H1 (cell line): Measurements from ENCODE around the gene FJX1. TPM values are rescaled to one million over a fixed set of nuclear protein-coding genes. Genes with fewer than 3 reads are reported as not detected.

Experiments used
- CTCF ChIA-PET: fragments of 300-600 bp; sonication (Branson Sonifier 250); formaldehyde crosslinking; loops from one replicate; lab custom pipeline; 2021; ENCODE audit not compliant: partially characterized antibody; lab: Charles Lee
- POLR2A ChIA-PET: fragments of 300-600 bp; sonication (Branson Sonifier 250); formaldehyde crosslinking; loops from one replicate; lab custom pipeline; 2021; ENCODE audit warnings: inconsistent platforms; ENCODE audit not compliant: partially characterized antibody; lab: Charles Lee
- DNase-seq, 2 experiments: peaks; one replicate each; pipeline versions ENCODE4 v3.0.0 to v3.0.0-alpha.2; 2010 to 2022; ENCODE audit warnings: low spot score in 2 of 2, low read depth in 1 of 2, mixed read lengths in 1 of 2
- FAIRE-seq: peaks from 2 replicates; lab custom pipeline; 2011; peaks lifted over from hg19 to GRCh38; lab: Jason Lieb, UNC
- H2AFZ ChIP-seq: 2 replicates; pipeline ENCODE4 v1.8.1; 2012; ENCODE audit warnings: low read length, inconsistent platforms
- H2AK5ac ChIP-seq: 2 replicates; pipeline ENCODE4 v1.6.1; 2013; ENCODE audit warnings: low read depth, low read length
- H2BK120ac ChIP-seq: replicated peaks from 2 replicates; pipeline ENCODE3; 2013; ENCODE audit warnings: low read depth, low read length, inconsistent platforms
- H2BK12ac ChIP-seq: 2 replicates; pipeline ENCODE4 v1.6.1; 2013; ENCODE audit warnings: low read depth, low read length
- H2BK15ac ChIP-seq: 2 replicates; pipeline ENCODE4 v1.6.1; 2013; ENCODE audit warnings: low read length
- H2BK20ac ChIP-seq: 2 replicates; pipeline ENCODE4 v1.6.1; 2013; ENCODE audit warnings: low read length
- H2BK5ac ChIP-seq: 2 replicates; pipeline ENCODE4 v1.6.1; 2013; ENCODE audit warnings: low read depth, low read length
- H3K14ac ChIP-seq: 2 replicates; pipeline ENCODE4 v1.6.1; 2013; ENCODE audit warnings: inconsistent platforms; ENCODE audit not compliant: insufficient read length
- H3K18ac ChIP-seq: 2 replicates; pipeline ENCODE4 v1.6.1; 2013; ENCODE audit warnings: low read length; ENCODE audit errors: extremely low read depth
- H3K23ac ChIP-seq: 2 replicates; pipeline ENCODE4 v1.6.1; 2013; ENCODE audit warnings: inconsistent platforms; ENCODE audit not compliant: insufficient read length
- H3K23me2 ChIP-seq: 2 replicates; pipeline ENCODE4 v1.6.1; 2013; ENCODE audit warnings: low read depth, low read length
- H3K27ac ChIP-seq: 2 replicates; pipeline ENCODE4 v1.6.1; 2011; ENCODE audit warnings: low read depth, low read length, inconsistent platforms
- H3K27me3 ChIP-seq, 4 experiments: replicated peaks in 1 of 4; 1 replicate in 1 of 4; 2 replicates in 3 of 4; pipeline versions ENCODE4 v1.6.1 to v1.8.1; 2011 to 2013; ENCODE audit warnings: low read length in 3 of 4, mild to moderate bottlenecking in 3 of 4, inconsistent platforms in 2 of 4, mixed read lengths in 2 of 4, moderate library complexity in 1 of 4; ENCODE audit not compliant: control insufficient read depth in 3 of 4, insufficient read depth in 3 of 4; ENCODE audit errors: extremely low read depth in 1 of 4
- H3K36me3 ChIP-seq, 4 experiments: 2 replicates each; pipeline versions ENCODE4 v1.6.1 to v1.8.1; 2011 to 2013; ENCODE audit warnings: mild to moderate bottlenecking in 4 of 4, low read length in 3 of 4, moderate library complexity in 2 of 4, control low read depth in 1 of 4, inconsistent platforms in 1 of 4; ENCODE audit not compliant: insufficient read depth in 4 of 4, control insufficient read depth in 2 of 4
- H3K4ac ChIP-seq: replicated peaks from 2 replicates; pipeline ENCODE3; 2013; ENCODE audit warnings: low read length, low read depth, mixed read lengths, inconsistent platforms; ENCODE audit not compliant: insufficient read length
- H3K4me1 ChIP-seq, 4 experiments: replicated peaks in 1 of 4; 1 replicate in 1 of 4; 2 replicates in 3 of 4; pipeline versions ENCODE4 v1.6.1 to v1.8.1; 2011 to 2013; ENCODE audit warnings: low read length in 3 of 4, inconsistent platforms in 2 of 4, mixed read lengths in 1 of 4; ENCODE audit not compliant: insufficient read depth in 4 of 4, control insufficient read depth in 3 of 4
- H3K4me2 ChIP-seq, 2 experiments: 2 replicates each; pipeline versions ENCODE4 v1.6.1 to v1.8.1; 2011 to 2013; ENCODE audit warnings: low read depth in 2 of 2, low read length in 2 of 2, control low read depth in 1 of 2, inconsistent platforms in 1 of 2, mild to moderate bottlenecking in 1 of 2; ENCODE audit not compliant: insufficient read depth in 1 of 2
- H3K4me3 ChIP-seq, 4 experiments: fragments of 200-600, 300-600 bp in 1 of 4; sonication (generic), shearing (Covaris generic), sonication (Bioruptor Twin) in 1 of 4; 2 replicates each; pipeline versions ENCODE4 v1.5.1 to v1.8.1; 2011 to 2016; ENCODE audit warnings: low read length in 4 of 4, low read depth in 3 of 4, control low read depth in 2 of 4, inconsistent platforms in 2 of 4, mild to moderate bottlenecking in 2 of 4, mixed read lengths in 1 of 4, moderate library complexity in 1 of 4; ENCODE audit not compliant: insufficient read depth in 2 of 4; ENCODE audit errors: extremely low read depth in 1 of 4
- H3K56ac ChIP-seq: replicated peaks from 2 replicates; pipeline ENCODE3; 2013; ENCODE audit warnings: low read depth, mild to moderate bottlenecking, mixed read lengths, low read length, inconsistent platforms; ENCODE audit not compliant: insufficient read length
- H3K79me1 ChIP-seq: 2 replicates; pipeline ENCODE4 v1.6.1; 2013; ENCODE audit warnings: low read depth, low read length, control low read depth
- H3K79me2 ChIP-seq, 2 experiments: 2 replicates each; pipeline versions ENCODE4 v1.6.1 to v1.8.1; 2012 to 2013; ENCODE audit warnings: low read length in 2 of 2, mild to moderate bottlenecking in 2 of 2, inconsistent platforms in 1 of 2; ENCODE audit not compliant: insufficient read depth in 2 of 2, control insufficient read depth in 1 of 2
- H3K9ac ChIP-seq, 4 experiments: replicated peaks in 1 of 4; 1 replicate in 1 of 4; 2 replicates in 3 of 4; pipeline versions ENCODE4 v1.6.1 to v1.8.1; 2011 to 2013; ENCODE audit warnings: low read depth in 3 of 4, low read length in 3 of 4, control low read depth in 2 of 4, mild to moderate bottlenecking in 2 of 4, moderate library complexity in 2 of 4, inconsistent platforms in 1 of 4; ENCODE audit errors: extremely low read depth in 1 of 4
- H3K9me3 ChIP-seq, 2 experiments: 2 replicates each; pipeline versions ENCODE4 v1.6.1 to v1.8.1; 2012 to 2013; ENCODE audit warnings: mild to moderate bottlenecking in 2 of 2, moderate library complexity in 2 of 2, control low read depth in 1 of 2, inconsistent platforms in 1 of 2, low read depth in 1 of 2, low read length in 1 of 2, mixed read lengths in 1 of 2; ENCODE audit not compliant: insufficient read depth in 2 of 2
- H4K20me1 ChIP-seq, 2 experiments: replicated peaks in 1 of 2; 2 replicates each; pipeline versions ENCODE3 to v1.8.1; 2011 to 2013; ENCODE audit warnings: inconsistent platforms in 2 of 2, low read length in 2 of 2, mild to moderate bottlenecking in 1 of 2; ENCODE audit not compliant: insufficient read depth in 2 of 2, control insufficient read depth in 1 of 2
- H4K5ac ChIP-seq: 2 replicates; pipeline ENCODE4 v1.6.1; 2013; ENCODE audit warnings: low read length, low read depth, mixed read lengths, inconsistent platforms; ENCODE audit not compliant: insufficient read length
- H4K8ac ChIP-seq: 2 replicates; pipeline ENCODE4 v1.8.0; 2013; ENCODE audit warnings: mild to moderate bottlenecking, moderate library complexity, low read length, inconsistent platforms; ENCODE audit not compliant: insufficient read depth; ENCODE audit errors: extremely low read depth
- H4K91ac ChIP-seq: replicated peaks from 2 replicates; pipeline ENCODE3; 2013; ENCODE audit warnings: low read length, mixed read lengths, inconsistent platforms; ENCODE audit not compliant: insufficient read length
- EGR1 ChIP-seq: IDR thresholded peaks from 2 replicates; pipeline ENCODE4 v1.6.1; 2011; ENCODE audit warnings: low read depth, low read length, borderline replicate concordance
- EZH2 ChIP-seq: fragments of 200-600 bp; sonication (generic); IDR thresholded peaks from 2 replicates; pipeline ENCODE4 v1.7.1; 2012; ENCODE audit warnings: low read depth, mild to moderate bottlenecking, moderate library complexity, low read length, inconsistent platforms; ENCODE audit not compliant: severe bottlenecking
- GABPA ChIP-seq: IDR thresholded peaks from 2 replicates; pipeline ENCODE4 v1.6.1; 2011; ENCODE audit warnings: mild to moderate bottlenecking, low read length, moderate library complexity, borderline replicate concordance; ENCODE audit not compliant: insufficient read depth
- KDM5A ChIP-seq: fragments of 200-600 bp; IDR thresholded peaks from 2 replicates; pipeline ENCODE4 v1.7.1; 2012; ENCODE audit warnings: mild to moderate bottlenecking, low read length, inconsistent platforms, mixed read lengths
- SP4 ChIP-seq: IDR thresholded peaks from 2 replicates; pipeline ENCODE4 v1.6.1; 2012; ENCODE audit warnings: low read length, inconsistent platforms
- SUZ12 ChIP-seq: fragments of 200-600 bp; sonication (generic); IDR thresholded peaks from 2 replicates; pipeline ENCODE4 v1.6.1; 2012; ENCODE audit warnings: mild to moderate bottlenecking, inconsistent platforms, low read length, moderate library complexity, mixed read lengths
- WGBS, 2 experiments: shearing (Covaris generic) in 1 of 2; methylation state at CpG; one replicate each; pipeline versions ENCODE4 v1.1.6 to v1.1.7; 2013 to 2015; ENCODE audit warnings: low lambda C conversion rate in 2 of 2, mixed read lengths in 2 of 2, inconsistent platforms in 1 of 2, low coverage in 1 of 2, missing lambda C conversion rate in 1 of 2; ENCODE audit not compliant: insufficient replicate concordance in 2 of 2, insufficient coverage in 1 of 2, insufficient read length in 1 of 2; ENCODE audit errors: extremely low coverage in 1 of 2, missing lambda C conversion rate in 1 of 2; 5-methylcytosine and 5-hydroxymethylcytosine counted together
- polyA plus RNA-seq, 7 experiments: library from polyadenylated mRNA; depleted of rRNA in 3 of 7; stranded (reverse) in 5 of 7; unstranded in 2 of 7; fragments of >200 nt in 5 of 7; fragments of 200-250 nt in 2 of 7; gene quantifications; 1 replicate in 5 of 7; 2 replicates in 1 of 7; 4 replicates in 1 of 7; pipeline versions ENCODE4 v1.2.1 to v1.2.3, GENCODE V29; 2011 to 2013; ENCODE audit warnings: missing spikeins in 2 of 7, mixed read lengths in 2 of 7
- total RNA-seq: library from RNA; stranded (reverse); fragmentation: NEBNext Ultra II Directional; extraction: Animal tissue kit (Norgen Biotek cat#: 25700); gene quantifications from 2 replicates; pipeline ENCODE4 v1.2.1, GENCODE V29; 2021

Gene FJX1
- total and polyA plus RNA-seq, 2 of the 8 experiments (the other 6 are each of a cell fraction or from before 2014, with no cell fraction given): 6.3 to 13.3 TPM

- Histone ChIP-seq H4K20me1 (no peaks in the 10 kb centered on the region), H4K8ac (no peak overlapping the region), H4K91ac (no peak overlapping the region), H3K36me3 (no peaks in the 10 kb centered on the region), H3K27me3 (no peaks in the 10 kb centered on the region), H3K18ac (no peak overlapping the region), H2BK120ac (no peak overlapping the region), H3K79me1 (no peaks in the 10 kb centered on the region), H3K4me1 (no peaks in the 10 kb centered on the region; a peak in 1 of 7 replicates), H3K79me2 (no peaks in the 10 kb centered on the region), H2AK5ac (no peak overlapping the region), H3K4ac (no peak overlapping the region), H2BK5ac (no peak overlapping the region), H2BK15ac (no peak overlapping the region), H2BK12ac (no peak overlapping the region), H2BK20ac (no peak overlapping the region), H3K14ac (no peak overlapping the region), H4K5ac (no peak overlapping the region), H3K9ac (no peak overlapping the region), H3K27ac (no peak overlapping the region), H3K23ac (no peak overlapping the region), H2AFZ (no peak overlapping the region), H3K4me3 (no peak overlapping the region), H3K9me3 (no peaks in the 10 kb centered on the region), H3K4me2 (no peak overlapping the region), H3K23me2 (no peaks in the 10 kb centered on the region), H3K56ac (no peak overlapping the region)
- FAIRE-seq: no peak
- DNase-seq: no peak
- TF ChIP-seq GABPA (no peak), SP4 (no peak), SUZ12 (no peak), EGR1 (no peak), KDM5A (no peak), EZH2 (no peak)
- CTCF ChIA-PET: no interaction called here
- POLR2A ChIA-PET: no interaction called here
- WGBS, 2 experiments: 98% methylated on average over 2 of the region's 2 CpGs; no CpG with 5 or more reads in 1 of the 2 experiments
These were observed 8.2 kb downstream of the FJX1 start for GRCh38 chr11:35626501-35626900.
